Neural cell (in vitro differentiated cells): ENCODE results near the gene COL23A1. TPM values are rescaled to one million over a fixed set of nuclear protein-coding genes. Genes with fewer than 3 reads are reported as not detected.

Experiments used
- H2AFZ ChIP-seq: fragments of 200-600, 300-800 bp; sonication (generic), shearing (Covaris generic); 2 replicates; pipeline ENCODE4 v1.6.0; 2014; ENCODE audit warnings: low read depth, mild to moderate bottlenecking, antibody characterized with exemption, low read length, moderate library complexity
- H3F3A ChIP-seq: fragments of 200-600 bp; shearing (Covaris generic); 2 replicates; pipeline ENCODE4 v1.6.1; 2016; ENCODE audit warnings: mild to moderate bottlenecking, moderate library complexity, mixed read lengths, antibody characterized with exemption, low read length; ENCODE audit not compliant: insufficient read depth, poor library complexity, severe bottlenecking
- H3K27ac ChIP-seq: fragments of 200-600, 300-800 bp; sonication (generic), shearing (Covaris generic); 2 replicates; pipeline ENCODE4 v1.5.1; 2014; ENCODE audit warnings: mild to moderate bottlenecking, low read length, moderate library complexity
- H3K27me3 ChIP-seq: fragments of 300-800, 200-600 bp; sonication (generic), shearing (Covaris generic); 2 replicates; pipeline ENCODE4 v1.6.0; 2014; ENCODE audit warnings: mild to moderate bottlenecking, low read depth, low read length, moderate library complexity; ENCODE audit not compliant: insufficient read depth
- H3K36me3 ChIP-seq: fragments of 300-800, 200-600 bp; sonication (generic), shearing (Covaris generic); 2 replicates; pipeline ENCODE4 v1.5.1; 2014; ENCODE audit warnings: mild to moderate bottlenecking, antibody characterized with exemption, low read length, moderate library complexity; ENCODE audit not compliant: insufficient read depth
- H3K4me2 ChIP-seq: fragments of 300-800, 200-600 bp; sonication (generic), shearing (Covaris generic); 2 replicates; pipeline ENCODE4 v1.6.0; 2014; ENCODE audit warnings: mild to moderate bottlenecking, low read length
- H3K4me3 ChIP-seq: fragments of 300-800, 200-600 bp; sonication (generic), shearing (Covaris generic); 2 replicates; pipeline ENCODE4 v1.5.1; 2014; ENCODE audit warnings: mild to moderate bottlenecking, low read length, moderate library complexity
- H3K79me2 ChIP-seq: fragments of 200-600 bp; shearing (Covaris generic); replicated peaks from 2 replicates; pipeline ENCODE4 v1.6.0; 2014; ENCODE audit warnings: mild to moderate bottlenecking, low read length, moderate library complexity; ENCODE audit not compliant: insufficient read depth
- H3K9ac ChIP-seq: fragments of 300-800, 200-600 bp; sonication (generic), shearing (Covaris generic); 2 replicates; pipeline ENCODE4 v1.6.1; 2016; ENCODE audit warnings: mild to moderate bottlenecking, low read length, mixed read lengths
- H3K9me2 ChIP-seq: fragments of 200-600 bp; shearing (Covaris generic); 2 replicates; pipeline ENCODE4 v1.6.1; 2016; ENCODE audit warnings: mild to moderate bottlenecking, low read length, mixed read lengths; ENCODE audit not compliant: insufficient read depth
- H3K9me3 ChIP-seq: fragments of 200-600, 300-800 bp; sonication (generic), shearing (Covaris generic); 2 replicates; pipeline ENCODE4 v1.6.1; 2016; ENCODE audit warnings: mild to moderate bottlenecking, mixed run types, low read length, moderate library complexity, mixed read lengths
- H4K20me1 ChIP-seq: fragments of 200-600 bp; shearing (Covaris generic); 2 replicates; pipeline ENCODE4 v1.6.1; 2016; ENCODE audit warnings: mild to moderate bottlenecking, mixed run types; ENCODE audit not compliant: insufficient read depth
- CTCF ChIP-seq: fragments of 450-650 bp; IDR thresholded peaks from 2 replicates; pipeline ENCODE4 v1.5.1; 2014; ENCODE audit warnings: antibody characterized with exemption, mild to moderate bottlenecking, moderate library complexity; ENCODE audit not compliant: poor library complexity, severe bottlenecking
- EP300 ChIP-seq: fragments of 450-650 bp; conservative IDR thresholded peaks from 2 replicates; pipeline ENCODE4 v1.6.1; 2014; ENCODE audit warnings: antibody characterized with exemption, mild to moderate bottlenecking, moderate library complexity; ENCODE audit not compliant: poor library complexity, severe bottlenecking
- EZH2 ChIP-seq: fragments of 200-600, 300-800 bp; shearing (Covaris generic), sonication (generic); IDR thresholded peaks from 2 replicates; pipeline ENCODE4 v1.6.1; 2014; ENCODE audit warnings: antibody characterized with exemption, low read length, borderline replicate concordance, mild to moderate bottlenecking; ENCODE audit not compliant: insufficient read depth, poor library complexity, severe bottlenecking
- MXI1 ChIP-seq: fragments of 450-650 bp; conservative IDR thresholded peaks from 2 replicates; pipeline ENCODE4 v1.6.1; 2014; ENCODE audit warnings: antibody characterized with exemption, mild to moderate bottlenecking; ENCODE audit not compliant: poor library complexity, severe bottlenecking
- POLR2AphosphoS5 ChIP-seq: IDR thresholded peaks from 2 replicates; pipeline ENCODE4 v1.6.1; 2012
- RAD21 ChIP-seq: fragments of 450-650 bp; conservative IDR thresholded peaks from 2 replicates; pipeline ENCODE4 v1.6.1; 2014; ENCODE audit warnings: antibody characterized with exemption, mild to moderate bottlenecking, moderate library complexity
- REST ChIP-seq: IDR thresholded peaks from 2 replicates; pipeline ENCODE4 v1.6.1; 2012; ENCODE audit warnings: borderline replicate concordance
- SMC3 ChIP-seq: fragments of 450-650 bp; conservative IDR thresholded peaks from 2 replicates; pipeline ENCODE4 v1.6.1; 2014; ENCODE audit warnings: antibody characterized with exemption, mild to moderate bottlenecking, moderate library complexity; ENCODE audit not compliant: poor library complexity
- TAF1 ChIP-seq: IDR thresholded peaks from 2 replicates; pipeline ENCODE4 v1.6.1; 2012; ENCODE audit warnings: low read depth
- polyA plus RNA-seq: library from polyadenylated mRNA; depleted of rRNA; stranded (reverse); fragments of >200 nt; gene quantifications from 2 replicates; pipeline ENCODE4 v1.2.3, GENCODE V29; 2014

COL23A1 gene
- polyA plus RNA-seq, 1 donor from 2014 or later = not detected

- Histone ChIP-seq H3K79me2 (no peaks in the 10 kb centered on the region), H3K4me3 (no peak overlapping the region), H3K27ac (no peak overlapping the region), H3K9me3 (no peaks in the 10 kb centered on the region), H3K9ac (no peak overlapping the region), H3K36me3 (no peaks in the 10 kb centered on the region), H2AFZ (no peak overlapping the region), H3K9me2 (no peaks in the 10 kb centered on the region), H3K27me3 (no peaks in the 10 kb centered on the region), H4K20me1 (no peaks in the 10 kb centered on the region), H3F3A (no peaks in the 10 kb centered on the region), H3K4me2 (no peak overlapping the region)
- TF ChIP-seq EZH2 (no peak), RAD21 (no peak), SMC3 (no peak), REST (no peak), CTCF (no peak), TAF1 (no peak), EP300 (no peak), POLR2AphosphoS5 (no peak), MXI1 (no peak)
Measured at GRCh38 chr5:178360222-178360925, 229.8 kb downstream of the COL23A1 start.

- no peaks in the 10 kb centered on the region for H3K79me2 ChIP-seq
- no peak overlapping the region for H3K27ac ChIP-seq
- no peaks in the 10 kb centered on the region for H3K9me2 ChIP-seq
- TF ChIP-seq EZH2 = no peak
- TF ChIP-seq RAD21 = no peak
- no peak for TF ChIP-seq REST
- TF ChIP-seq SMC3 = no peak
- TF ChIP-seq TAF1 = no peak
- no peak for TF ChIP-seq POLR2AphosphoS5
- TF ChIP-seq MXI1 = no peak
- TF ChIP-seq EP300 = no peak
- no peak for TF ChIP-seq CTCF
- no peaks in the 10 kb centered on the region for H4K20me1 ChIP-seq
- H2AFZ ChIP-seq = no peak overlapping the region
- H3K9me3 ChIP-seq = no peaks in the 10 kb centered on the region
- H3K4me3 ChIP-seq = no peak overlapping the region
- no peaks in the 10 kb centered on the region for H3K36me3 ChIP-seq
- no peak overlapping the region for H3K4me2 ChIP-seq
- no peak overlapping the region for H3K9ac ChIP-seq
- H3K27me3 ChIP-seq = no peaks in the 10 kb centered on the region
- no peaks in the 10 kb centered on the region for H3F3A ChIP-seq
Measured at GRCh38 chr5:178359738-178360137, 230.5 kb downstream of the COL23A1 start.
